ENCODE data around the gene EZH1.
"Not testable (repeated sequence)": the region's sequence is repeated elsewhere in the genome, so short reads cannot be mapped to it uniquely, and the experiment has no call there.

The EZH1 gene

DNA sequence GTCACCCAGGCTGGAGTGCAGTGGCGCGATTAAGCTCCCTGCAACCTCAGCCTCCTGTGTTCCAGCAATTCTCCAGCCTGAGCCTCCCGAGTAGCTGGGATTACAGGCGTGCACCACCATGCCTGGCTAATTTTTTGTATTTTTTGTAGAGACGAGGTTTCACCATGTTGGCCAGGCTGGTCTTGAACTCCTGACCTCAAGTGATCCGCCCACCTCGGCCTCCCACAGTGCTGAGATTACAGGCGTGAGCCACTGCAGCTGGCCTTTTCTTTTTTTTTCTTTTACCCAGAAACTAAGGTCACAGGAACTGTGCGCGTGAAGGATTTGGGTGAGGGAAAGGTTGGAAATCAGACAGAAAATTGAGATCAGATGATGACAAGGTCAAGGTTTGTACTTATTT is 25.1 kb upstream of the EZH1 start:
- not testable (repeated sequence) for DNase-seq

DNA sequence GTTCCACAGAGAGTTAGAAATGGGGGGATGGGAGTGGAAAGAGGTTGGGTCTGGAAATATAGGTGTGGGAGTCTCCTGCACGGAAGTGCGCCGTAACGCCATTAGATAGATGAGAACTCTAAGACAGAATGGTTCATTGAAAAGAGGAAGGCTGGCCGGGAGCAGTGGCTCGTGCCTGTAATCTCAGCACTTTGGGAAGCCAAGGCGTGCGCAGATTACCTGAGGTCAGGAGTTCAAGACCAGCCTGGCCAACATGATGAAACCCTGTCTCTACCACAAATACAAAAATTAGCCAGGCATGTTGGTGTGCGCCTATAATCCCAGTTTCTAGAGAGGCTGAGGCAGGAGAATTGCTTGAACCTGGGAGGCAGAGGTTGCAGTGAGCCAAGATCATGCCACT is 23.2 kb upstream of the EZH1 start:
- not testable (repeated sequence) for DNase-seq

DNA sequence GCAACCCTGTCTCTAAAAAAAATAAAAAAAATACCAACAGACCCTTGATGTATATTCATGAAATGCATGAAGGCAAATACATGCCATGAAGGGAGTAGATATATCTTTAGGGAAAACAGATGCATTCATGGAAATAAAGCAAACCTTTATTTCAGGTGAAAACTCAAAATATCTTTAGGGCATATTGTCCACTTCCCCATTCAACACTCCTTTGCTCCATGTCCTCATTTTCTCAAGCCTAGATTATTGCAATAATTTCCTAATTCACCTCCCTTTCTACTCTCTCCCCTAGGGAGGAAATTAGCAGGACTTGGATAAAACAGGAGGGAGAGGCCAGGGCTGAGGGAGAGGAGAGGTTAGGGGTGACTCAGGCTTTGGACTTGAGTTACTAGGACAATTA is 22.7 kb upstream of the EZH1 start:
- no peak for DNase-seq

DNA sequence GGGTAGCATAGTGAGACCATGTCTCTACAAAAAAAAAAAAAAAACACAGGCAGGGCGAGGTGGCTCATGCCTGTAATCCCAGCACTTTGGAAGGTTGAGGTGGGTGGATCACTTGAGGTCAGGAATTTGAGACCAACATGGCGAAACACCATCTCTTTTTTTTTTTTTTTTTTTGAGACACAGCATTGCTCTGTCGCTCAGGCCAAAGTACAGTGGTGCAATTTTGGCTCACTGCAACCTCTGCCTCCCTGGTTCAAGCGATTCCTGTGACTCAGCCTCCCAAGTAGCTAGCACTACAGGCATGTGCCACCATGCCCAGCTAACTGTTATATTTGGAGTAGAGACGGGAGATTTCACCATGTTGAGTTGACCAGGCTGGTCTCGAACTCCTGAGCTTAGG is 21.3 kb upstream of the EZH1 start:
- DNase-seq, result no peak

DNA sequence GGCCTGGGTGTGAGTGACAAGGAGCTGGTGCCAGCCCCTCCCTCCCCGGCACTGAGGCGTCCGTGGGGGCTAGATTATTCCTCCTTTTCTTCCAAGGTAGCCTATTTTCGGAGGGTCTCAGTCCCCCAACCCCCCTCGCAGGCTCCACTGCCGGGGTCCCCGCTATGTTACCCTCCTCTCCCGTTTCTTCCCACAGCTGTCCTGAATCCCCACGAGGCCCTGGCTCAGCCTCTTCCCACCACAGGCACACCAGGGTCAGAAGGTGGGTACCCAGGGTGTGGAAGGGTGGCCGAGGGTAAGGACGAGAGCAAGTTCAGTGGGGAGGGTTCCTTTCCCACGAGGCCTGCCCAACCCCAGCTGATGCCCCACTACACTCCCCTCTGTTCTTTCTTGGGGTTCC is 16.8 kb upstream of the EZH1 start:
- DNase-seq, result no peak

DNA sequence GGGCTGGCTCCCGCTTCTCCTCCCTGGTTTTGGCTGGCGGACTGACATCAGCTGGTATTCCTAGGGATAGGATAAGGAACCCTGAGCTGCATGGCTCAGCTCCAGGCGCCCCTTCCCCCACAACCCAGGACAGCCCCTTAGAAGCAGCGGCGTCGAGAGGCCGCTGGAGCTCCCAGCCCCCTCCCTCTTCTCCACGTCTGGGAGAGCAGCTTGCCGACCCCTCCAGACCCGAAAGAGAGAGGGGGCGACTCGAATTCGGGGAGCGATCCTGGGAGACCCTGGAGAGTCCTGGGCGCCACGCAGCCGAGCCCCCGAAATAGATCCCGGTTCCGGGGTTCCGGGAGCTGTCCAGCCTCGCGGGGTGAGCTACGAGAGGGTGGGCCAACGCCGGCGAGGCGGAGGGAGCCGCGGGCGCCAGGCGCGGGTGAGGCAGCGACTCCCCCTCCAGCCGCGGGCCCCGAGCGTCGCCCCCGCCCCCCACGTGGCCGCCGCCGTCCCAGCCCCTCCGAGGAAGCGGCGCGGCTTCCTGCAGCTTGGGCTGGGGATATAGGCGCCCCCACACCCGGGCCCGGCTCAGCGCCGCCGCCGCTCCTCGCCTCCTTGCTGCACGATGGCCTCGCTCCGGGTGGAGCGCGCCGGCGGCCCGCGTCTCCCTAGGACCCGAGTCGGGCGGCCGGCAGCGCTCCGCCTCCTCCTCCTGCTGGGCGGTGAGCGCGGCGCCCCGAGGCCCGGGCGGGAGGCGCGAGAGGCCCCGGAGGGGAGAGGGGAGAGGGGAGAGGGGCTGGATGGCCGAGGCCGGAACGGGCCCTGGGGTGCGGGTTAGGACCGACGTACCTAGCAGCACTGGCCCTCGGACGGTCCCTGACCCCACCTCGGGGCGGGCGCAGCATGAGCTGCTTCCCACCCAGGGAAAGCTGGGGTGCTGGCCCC is 16.1 kb upstream of the EZH1 start, which contains the start of gene RAMP2:
TSS of gene RAMP2 (plus strand) at position 576 of the 930 bp plus-strand sequence. CDS start at position 611, 35 bp downstream.
- DNase-seq, result peak; percentile 55

DNA sequence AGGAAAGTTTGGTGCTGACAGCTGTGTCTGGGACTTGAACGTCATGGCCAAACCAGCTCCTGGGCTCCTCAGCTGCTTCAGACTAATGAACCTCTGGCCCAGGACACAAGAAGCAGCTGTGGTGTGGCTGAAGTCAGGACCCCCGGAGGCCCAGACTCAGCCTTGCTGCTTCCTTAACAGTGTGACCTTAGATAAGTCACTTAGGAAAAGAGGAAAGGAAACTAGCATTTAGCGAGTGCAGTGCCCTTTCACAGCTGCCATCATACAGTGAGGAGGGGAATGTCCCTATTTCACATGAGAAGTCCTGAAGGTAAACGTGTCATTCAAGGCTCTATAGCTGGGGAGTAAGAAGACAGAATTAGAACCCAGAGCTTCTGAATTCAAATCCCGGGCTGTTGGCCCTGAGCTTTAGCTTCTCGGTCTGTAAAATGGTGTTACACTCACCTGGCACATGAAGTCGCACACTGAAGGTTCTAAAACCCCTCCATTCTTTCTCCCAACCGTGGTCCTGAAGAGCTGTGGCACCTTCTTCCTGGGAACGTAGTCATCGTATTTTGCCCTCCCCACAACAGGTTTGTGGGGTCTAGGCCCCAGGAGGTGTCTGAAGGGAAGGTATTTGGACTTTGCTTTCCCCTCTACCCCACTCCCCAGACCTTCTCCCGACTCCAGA is 15.3 kb upstream of the EZH1 start:
- DNase-seq, result no peak

DNA sequence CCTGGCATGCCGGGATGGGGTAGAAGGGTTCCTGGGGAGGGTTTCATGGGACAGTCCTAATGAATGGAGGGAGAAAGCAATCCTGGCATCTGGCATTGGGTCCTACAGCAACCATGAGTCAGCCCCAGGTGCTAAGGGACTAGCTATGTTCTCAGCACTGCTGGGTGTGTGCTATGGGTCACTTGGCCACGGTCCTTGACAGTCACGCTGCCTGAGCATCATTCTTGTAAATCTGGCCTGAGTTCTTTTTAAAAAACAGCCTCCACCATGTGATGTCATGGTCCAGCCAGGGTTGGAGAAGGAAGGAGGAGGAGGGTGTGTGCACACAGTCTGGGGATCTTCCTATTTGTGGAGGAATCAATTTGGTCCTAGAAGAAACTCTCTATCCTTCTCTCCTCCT is 9.9 kb upstream of the EZH1 start:
- no peak for DNase-seq

DNA sequence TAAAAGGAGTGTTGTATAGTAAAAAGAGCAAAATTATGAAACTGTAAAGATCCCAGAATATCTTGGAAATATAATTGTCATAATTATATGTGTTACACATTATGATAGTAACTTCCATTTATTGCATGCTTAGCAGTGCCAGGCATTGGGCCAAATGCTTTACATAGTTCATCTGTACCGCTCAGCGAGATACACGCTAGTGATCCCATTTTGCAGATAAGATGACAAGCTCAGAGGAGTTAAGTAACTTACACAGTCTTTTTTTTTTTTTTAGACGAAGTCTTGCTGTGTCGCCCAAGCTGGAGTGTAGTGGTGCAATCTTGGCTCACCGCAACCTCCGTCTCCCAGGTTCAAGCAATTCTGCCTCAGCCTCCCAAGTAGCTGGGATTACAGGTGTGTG is 6.8 kb upstream of the EZH1 start:
- DNase-seq, result no peak

DNA sequence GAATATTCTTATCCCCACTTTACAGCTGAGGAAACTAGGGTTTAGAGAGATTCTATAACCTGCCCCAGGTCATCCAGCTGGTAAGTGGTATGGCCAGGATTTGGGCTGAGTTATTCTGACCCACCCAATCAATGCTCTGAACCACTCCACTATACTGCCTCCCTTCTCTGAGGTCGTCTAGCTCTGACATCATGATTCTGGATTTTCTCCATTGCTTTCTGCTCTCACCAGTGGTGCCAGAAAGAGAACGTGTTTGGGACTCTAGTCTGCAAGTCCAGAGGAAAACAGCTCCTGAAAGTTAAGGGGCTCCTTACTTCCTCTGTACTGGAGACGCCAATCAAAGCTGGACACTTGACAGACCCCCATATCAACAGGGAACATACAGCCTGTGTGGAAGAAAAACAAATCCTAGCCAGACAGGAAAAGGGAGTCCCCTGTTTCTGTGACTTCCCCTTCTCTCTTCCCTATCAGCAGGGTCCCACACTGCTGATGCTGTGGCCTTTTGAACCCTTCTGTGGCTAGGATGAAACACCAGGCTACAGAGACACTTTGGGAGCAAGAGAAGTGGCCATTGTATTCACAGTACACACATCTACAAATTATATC is 6.0 kb upstream of the EZH1 start:
- no peak for DNase-seq

DNA sequence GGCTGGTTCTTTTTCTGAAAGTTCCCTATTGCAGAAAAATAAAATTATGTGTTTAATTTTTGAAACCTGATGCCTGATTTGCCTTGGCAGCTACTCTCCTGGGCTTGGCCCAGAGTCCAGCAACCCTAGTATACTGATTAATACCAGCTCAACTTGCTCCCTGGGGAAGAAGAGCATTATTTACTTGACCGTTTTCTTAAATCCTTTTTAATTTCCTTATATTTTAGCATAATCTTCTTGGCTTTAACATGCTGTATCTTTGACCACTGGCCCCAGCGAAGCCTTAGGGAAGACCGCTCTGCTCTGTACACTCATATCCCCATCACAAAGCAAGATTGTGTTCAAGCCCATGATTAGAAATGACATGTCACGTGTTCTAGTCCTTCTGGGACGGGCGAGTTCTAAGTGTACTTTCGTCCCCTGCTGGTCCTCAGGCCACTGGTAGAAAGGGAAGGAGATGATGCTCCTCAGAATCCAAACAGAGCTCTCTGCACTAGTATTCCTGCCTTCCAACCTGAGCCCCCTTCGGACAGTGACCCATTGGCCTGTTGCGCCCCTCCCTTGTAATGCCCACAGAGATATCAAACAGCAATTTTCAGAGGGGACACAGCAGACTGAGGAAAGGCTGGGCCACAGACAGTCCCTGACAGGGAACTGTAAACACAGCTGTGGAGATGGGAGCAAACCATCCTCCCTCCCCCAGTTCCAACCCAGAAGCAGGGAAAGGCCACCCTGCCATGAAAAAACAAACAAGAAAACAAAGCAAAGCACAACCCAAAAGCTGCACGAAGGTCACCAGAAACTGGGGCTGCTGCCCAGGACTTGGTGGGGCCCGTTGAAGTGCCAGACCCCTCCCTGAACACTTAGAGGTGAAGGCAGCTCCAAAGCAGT is 4.3 kb upstream of the EZH1 start:
- DNase-seq, result no peak

DNA sequence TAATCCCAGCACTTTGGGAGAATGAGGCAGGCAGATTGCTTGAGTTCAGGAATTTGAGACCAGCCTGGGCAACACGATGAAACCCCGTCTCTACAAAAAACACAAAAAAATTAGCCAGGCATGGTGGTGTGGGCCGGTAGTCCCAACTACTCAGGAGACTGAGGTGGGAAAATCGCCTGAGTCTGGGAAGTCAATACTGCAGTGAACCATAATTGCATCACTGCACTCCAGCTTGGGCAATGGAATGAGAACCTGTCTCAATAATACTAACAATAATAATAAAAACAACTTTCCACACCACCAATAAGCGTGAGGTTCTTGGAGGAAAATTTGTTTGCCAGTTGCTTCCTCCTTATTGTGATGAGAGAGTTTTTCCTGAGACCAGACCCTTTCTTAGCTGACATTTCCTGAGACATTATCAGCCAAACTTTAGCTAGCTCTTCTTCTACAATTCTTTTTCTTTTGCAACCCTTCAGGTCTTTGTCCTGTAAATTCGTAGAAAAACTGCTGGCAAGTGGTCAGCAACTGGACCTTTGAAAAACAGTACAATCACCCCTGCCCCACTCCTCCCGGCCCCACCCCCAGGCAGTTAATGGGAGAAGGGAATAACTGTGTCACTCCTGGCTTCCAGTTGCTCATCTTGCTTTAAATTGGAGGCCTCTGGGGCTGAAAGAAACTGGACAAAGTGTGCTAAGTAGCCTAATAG is 3.5 kb upstream of the EZH1 start:
- no peak for DNase-seq

DNA sequence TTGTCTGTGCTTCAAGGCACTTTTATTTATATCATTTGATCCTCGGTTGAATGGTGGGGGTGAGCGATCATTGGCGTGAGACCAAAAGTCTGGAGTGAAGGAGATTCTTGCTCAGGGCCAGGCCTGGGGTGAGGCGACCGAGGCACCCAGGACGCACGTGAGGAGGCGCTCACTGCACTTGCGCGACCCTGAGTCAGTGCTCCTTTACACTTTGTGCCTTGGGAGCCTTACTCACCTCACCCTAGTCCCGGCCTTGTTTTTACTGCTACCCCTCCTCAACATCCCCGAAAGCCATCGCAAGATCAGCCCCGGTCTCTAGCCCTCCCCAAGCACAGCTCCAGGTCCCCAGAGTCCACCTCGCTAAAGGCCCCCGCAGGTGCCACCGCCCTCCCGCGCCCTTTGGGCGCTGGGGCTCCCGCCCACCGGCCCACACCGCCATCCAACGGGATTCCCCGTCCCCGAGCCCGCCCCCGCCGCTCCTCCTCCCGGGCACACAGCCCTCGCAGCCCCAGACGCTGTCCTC is 496 bp downstream of the EZH1 start:
- DNase-seq, result peak; percentile 56

DNA sequence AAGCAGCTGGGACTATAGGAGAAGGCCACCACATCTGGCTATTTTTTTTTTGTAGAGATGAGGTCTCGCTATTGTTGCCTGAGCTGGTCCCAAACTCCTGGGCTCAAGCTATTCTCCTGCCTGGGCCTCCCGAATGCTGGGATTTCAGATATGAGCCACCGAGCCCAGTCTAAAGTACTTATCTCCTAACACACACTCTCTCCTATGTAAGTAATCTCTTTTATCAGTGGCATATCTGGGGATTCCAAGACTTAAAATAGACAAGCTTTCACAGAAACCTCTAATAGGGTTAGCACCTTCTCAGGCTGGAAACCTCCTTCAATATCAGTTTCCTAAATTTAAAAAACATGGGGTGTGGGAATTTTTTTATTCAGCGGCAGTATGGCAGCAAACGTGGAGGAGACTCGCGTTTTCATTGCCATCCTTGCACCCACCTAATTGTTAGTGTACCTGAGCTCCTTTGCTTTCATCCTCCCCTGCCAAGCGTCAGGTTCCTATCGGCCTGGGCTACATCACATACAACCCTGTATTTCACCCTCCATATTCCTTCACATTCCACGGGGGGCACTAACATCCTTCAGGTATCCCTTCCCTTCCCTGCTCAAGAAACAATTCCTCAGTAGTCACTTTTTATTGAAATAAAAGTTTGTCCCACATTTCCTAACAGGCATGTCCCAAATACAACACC is 1.1 kb downstream of the EZH1 start:
- no peak for DNase-seq

DNA sequence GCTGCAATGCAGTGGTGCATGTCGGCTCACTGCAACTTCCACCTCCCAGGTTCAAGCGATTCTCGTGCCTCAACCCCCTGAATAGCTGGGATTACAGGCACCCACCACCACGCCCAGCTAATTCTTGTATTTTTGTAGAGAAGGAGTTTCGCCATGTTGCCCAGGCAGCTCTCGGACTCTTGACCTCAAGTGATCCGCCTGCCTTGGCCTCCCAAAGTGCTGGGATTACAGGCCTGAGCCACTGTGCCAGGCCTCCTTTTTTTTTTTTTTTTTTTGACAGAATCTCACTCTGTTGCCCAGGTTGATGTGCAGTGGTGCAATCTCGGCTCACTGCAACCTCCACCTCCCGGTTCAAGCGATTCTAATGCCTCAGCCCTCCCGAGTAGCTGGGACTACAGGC is 1.9 kb downstream of the EZH1 start:
- not testable (repeated sequence) for DNase-seq

DNA sequence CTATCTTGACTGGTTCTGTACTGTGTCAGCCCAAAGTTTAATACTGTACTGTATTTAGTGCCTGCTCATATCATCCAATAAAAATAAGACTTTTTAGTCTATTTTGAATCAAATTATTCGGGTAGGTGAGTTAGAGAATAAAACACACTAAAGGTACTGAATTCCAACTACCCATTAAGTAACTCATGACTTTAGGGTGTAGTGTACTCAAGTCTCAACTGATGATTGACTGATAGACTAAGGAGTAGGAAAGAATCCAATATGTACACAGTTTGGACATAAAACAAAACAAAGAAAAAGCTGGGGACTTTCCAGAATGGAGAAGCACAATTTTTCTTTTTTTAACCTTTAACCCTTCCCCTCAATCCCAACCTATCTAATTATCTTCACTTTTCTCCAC is 4.1 kb downstream of the EZH1 start:
- no peak for DNase-seq

DNA sequence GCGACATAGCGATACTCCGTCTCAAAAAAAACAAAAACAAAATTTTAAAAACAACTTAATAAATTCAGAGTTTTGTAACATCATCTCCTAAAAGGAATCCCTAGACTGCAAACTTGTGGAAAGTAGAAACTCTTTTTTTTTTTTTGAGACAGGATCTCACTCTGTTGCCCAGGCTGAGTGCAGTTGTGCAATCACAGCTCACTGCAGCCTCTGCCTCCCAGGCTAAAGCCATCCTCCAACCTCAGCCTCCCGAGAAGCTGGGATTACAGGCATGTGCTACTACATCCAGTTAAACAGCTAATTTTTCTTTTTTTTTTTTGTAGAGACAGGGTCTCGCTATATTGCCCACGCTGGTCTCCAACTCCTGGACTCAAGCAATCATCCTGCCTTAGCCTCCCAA is 19.7 kb downstream of the EZH1 start:
- DNase-seq, result no peak

DNA sequence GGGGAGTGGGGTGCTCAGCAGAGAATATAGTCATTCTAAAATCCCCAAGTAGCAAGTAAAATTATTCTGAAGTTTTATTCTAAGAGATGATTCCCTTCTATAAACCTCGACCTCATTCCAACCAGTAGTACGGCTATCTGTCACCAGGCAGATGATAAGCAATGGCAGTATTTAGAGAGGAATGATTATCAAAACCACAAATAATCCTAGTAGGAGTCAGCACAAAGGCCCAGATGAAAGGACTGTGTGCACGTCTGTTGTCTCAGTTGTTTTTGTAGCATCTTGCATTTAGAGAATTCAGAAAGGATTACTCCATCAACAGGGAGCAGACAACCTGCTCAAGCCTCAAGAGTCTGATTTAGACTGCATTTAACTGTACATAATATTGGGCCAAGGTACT is 21.2 kb downstream of the EZH1 start:
- no peak for DNase-seq

DNA sequence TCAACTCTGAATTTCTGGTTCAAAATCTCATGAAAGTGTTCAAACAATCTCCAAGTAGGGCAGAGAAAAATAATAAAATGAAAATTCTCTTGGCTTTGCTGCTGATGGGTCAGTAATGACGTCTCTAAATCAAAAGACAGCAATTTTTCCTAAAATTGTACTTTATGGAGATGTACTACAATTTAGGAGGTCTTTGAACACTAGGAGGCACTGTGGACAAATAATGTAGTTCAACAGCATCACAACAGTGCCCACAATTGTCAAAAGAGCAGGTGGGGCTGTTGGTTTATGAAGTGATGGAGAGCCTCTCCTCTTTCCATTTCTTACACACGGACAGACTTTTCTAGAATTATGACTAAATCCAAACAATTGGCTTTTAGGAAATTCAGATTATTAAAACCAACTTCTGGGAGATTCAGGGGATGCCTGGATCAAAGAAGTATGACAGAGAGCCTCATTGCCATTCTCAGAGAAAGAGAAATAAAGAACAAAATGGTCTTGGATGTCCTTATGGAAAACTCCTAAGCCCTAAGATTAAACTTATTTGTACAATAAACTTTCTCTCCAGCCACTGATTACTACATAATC is 23.8 kb downstream of the EZH1 start:
- DNase-seq, result no peak

DNA sequence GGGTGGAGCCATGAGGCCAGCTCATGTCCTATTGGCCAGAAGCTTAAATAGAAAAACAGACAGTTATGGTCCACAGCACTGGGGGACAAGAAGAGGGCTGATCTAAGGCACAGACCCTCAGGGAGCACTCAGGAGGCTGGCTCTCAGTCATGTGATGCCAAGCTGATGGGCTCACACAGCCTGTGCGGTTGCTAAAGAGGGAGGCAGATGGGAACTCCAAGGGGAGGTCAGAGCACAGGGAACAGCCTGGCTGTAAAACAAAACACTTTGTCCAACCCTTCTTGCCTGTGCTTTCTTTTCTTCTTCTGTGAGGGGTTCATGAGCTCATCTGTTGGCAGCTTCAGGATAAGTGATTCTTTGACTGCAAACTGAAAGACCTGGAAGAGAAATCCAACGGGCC is 35.3 kb downstream of the EZH1 start:
- no peak for DNase-seq

DNA sequence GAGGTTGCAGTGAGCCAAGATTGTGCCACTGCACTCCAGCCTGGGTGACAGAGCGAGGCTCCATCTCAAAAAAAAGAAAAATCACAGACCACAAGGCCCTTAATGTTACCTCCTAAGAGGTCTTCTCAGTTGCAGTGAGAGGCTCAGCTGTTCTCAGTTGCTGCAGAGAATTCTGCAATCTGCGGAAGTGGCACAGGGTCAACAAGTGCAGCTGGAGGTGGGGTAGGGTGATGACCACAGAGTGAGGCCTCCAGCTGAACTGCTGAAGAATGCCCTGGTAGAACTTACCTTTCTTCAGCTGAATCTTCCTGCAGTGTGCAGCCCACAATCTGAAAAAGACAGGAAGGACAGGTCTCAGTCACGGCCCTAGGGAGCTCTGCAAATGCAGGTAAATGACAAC is 36.3 kb downstream of the EZH1 start:
- no peak for DNase-seq

All from femur (tissue), 1 donor.